GM19372 (cell line): ENCODE results near the gene SNRK.

Experiments used
- ATAC-seq: cut with Tn5 transposase; IDR thresholded peaks from one replicate; pipeline ENCODE4 v1.9.1; 2021; ENCODE audit warnings: mild to moderate bottlenecking, low read depth, moderate library complexity; ENCODE audit not compliant: unreplicated experiment

The SNRK gene

DNA sequence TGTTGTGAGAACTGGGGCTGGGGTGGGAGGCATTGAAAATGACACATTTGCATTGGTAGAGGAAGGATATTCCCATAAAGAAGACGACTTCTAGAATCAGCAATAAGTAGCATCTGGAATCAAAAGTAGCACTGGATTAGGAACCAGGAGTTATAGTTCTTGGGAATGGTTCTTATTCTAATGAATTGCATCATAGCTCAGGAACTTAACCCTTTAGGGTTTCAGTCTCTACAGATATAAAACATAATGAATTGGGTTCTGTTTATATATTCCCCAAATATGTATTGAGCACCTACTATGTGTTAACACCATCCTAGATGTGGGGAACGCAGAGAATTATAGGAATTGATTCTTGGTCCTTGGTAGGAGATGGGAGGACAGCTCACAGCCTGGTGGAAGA, 16.3 kb upstream of the SNRK start:
- ATAC-seq: no peak

DNA sequence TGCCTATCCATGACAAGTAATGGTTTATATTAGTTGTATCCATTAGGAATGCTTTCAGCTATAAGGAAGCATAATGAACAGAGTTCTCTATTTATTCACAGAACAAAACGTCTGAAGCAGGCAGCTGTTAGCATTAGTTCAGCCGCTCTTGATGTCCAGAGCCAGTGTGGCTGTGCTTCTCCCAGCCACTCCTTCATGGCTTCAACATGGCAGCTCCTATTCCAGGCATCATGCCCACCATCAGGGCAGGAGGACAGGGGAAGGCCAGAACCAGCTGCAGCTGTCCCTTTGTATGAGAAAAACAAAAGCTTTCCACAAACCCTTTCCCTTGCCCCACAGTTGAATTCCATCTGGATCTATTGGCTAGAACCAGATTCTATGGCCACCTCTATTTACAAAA, 12.9 kb upstream of the SNRK start:
- ATAC-seq: no peak

DNA sequence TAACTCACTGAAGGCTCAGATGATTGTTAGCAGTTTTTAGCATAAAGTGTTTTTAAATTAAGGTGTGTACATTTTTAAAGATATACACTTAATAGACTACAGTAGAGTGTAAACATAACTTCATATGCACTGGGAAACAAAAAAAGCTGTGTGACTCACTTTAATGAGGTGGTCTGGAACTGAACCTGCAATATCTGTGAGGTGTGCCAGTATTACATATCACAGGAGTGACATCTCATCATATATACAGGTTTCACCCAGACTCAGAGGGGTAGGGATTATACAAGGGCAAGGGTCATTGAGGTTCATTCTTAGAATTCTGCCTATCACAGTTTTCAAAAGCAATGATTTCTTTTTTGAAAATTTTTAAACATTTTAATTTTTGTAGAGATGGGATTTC, 7.3 kb upstream of the SNRK start:
- no peak for ATAC-seq

DNA sequence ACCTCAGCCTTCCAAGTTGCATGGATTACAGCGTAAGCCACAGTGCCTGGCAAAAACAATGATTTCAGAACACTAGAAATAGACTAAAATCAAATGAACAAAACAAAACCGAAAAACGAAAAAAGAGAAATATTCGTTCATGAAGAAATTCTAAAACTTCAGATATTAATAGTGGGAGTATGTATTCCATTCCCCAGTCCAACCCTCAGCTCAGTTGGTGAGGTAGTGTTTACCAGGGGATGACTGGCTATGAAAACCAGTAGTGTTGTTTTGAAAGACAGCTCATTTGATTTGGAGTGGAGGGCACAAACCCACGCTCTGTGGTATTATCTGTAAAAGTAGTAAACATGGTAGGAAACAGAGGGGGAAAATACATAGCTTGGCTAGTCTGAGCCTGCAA, 6.8 kb upstream of the SNRK start:
- ATAC-seq: no peak

DNA sequence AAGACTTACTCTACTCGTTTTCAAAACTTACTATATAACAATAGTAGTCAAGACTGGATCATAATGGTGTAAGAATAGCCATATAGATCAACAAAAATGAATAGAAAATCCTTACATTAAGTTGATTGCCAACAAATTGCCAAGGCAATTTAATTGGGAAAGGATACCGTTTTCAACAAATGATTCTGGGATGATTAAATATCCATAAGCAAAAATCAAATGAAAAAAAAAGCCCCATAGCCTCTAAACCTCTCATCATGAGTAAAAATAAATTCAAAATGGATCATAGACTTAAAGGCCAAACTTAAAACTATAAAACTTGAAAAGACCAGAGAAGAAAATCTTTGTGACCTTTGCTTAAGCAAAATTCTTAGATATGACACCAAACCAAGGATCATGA, 5.3 kb upstream of the SNRK start:
- ATAC-seq: no peak

DNA sequence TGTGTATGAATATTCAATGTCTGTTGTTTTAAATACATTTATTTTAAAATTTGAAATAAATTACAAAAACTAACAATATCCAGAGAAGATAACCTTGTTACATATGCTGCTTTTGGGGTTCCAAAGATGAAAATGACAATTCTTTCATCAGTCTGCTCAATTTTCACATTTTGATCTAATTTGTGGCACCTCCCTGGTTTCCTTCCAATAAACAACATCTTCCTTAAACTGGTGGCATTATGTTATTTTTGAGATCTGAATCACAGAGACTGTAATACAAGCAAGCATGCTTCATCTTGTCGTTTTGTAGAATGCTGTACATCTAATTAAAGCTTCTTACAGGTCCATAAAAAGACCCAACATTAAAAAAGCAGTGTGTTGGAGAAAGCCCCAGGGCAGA, 2.2 kb upstream of the SNRK start:
- no peak for ATAC-seq

DNA sequence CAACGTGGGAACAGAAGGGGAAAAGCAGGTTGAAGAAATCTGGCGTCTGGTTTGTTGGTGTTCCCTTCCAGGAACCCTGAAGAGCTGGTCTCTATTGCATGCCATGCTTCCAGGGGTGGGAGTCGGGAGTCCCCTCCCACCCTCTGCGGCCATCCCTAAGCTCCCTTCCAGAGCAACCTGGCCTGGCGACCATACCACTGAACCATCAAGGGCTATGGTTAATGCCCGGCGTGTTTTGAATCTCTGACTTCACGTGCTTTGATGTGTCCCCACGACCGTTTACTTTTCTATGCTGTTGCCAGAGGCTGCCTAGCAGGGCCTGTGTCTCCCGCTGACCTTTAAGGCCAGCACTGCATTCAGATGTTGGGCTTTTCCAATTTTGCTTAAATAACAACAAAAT, 696 bp upstream of the SNRK start:
- no peak for ATAC-seq

DNA sequence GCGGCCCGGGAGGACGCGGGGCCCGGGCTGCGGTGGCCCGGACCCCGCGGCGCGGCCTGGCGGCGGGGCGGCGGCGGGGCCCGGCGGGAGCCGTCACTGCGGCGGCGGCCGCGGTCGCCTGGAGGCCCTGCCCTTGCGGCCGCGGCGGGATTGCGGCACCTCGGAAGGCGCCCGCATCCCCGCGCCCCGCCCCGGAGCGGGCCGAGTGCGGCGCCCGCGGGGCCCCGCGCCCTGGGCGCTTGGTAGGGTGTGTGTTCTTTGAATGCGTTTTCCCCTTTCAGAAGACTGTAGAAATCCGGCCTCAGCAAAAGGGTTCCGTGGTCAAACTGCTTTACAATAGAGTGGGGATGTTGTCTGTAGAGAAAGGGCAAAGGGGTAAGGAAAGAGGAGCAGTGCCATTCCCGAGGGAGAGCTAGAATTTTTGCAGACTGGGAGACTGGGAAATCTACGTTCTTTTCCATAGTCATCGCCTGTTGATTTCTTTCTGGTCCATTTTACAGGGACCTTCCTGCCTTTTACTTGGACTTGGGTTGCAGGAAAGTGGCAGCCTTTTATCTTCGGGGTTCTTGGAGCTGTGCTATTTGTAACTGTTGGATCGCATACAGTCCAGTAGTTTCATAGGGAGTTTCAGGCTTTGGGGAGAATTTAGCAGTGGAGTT, 630 bp downstream of the SNRK start:
- peak; percentile 23 for ATAC-seq

DNA sequence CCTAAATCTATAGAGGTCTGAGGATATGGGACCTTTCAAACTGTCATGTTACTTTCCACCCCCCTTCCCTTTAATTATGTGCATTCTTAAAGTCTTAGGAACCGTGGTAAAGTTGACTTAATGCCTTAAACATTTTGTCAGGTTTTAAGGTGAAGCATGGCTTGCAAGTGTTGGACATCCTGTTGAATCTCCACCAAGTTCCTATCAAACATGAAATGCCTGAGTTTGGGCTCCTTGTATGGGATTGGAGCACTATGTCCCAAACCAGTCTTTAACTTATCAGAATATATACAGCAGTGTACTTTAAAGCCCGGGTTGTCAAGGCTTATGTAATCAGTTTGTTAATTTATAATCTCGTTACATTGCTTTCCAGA, 1.1 kb downstream of the SNRK start:
- ATAC-seq: no peak

DNA sequence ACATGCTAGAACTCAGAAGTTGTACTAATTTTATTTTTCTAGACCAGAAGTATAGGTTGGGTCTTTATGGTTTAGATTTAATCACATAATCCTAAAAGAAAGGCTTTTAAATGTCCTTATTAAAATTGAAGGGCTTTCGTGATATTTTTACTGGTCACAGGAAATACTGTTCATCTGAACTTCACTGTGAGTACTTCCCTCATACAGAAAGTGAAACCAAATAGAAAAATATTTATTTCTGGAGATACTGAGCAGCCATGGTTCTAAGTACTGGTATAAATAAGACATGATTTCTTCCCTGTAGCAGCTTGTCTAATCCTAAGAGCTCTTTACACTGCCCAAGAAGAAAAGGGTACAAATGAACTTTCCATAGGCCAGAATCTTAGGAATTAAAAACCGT, 2.0 kb downstream of the SNRK start:
- ATAC-seq: no peak

DNA sequence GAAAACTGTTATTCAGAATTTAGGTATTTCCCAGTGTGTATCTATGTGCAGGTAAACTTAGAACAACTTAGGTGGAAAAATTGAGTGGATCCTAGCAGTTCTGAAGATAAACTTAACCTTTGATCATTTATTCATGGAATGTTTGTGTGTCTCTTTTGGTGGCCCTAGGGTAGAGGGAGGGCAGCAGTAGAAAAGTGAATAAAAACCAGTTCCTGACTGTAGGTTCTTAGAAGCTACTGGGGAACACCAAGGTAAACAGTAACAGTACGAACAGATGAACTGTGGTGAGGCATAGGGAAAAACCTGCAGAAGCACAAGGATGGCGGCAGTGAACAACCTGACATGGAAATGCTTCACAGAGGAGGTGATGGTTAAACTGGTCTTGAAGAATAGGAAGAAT, 2.5 kb downstream of the SNRK start:
- ATAC-seq: no peak

DNA sequence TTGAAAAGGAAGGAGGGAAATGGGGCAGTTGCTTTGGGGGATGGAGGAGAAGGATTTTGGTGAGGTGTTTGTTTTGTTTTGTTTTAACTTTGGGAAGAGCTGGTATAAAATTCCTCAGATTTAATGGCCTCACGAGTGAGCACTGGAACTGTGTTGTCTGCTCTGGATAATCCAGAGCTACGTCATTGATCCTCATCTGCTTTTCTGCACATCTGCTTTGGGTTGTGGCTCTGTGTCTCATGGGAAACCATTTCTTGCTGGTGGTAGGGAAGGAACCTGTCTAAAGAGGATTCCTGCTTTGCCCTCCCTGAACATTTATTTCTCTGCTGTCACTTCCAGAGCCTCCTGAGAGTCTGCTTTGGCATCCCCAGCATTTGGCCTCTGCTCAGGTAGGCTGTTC, 3.1 kb downstream of the SNRK start:
- no peak for ATAC-seq

DNA sequence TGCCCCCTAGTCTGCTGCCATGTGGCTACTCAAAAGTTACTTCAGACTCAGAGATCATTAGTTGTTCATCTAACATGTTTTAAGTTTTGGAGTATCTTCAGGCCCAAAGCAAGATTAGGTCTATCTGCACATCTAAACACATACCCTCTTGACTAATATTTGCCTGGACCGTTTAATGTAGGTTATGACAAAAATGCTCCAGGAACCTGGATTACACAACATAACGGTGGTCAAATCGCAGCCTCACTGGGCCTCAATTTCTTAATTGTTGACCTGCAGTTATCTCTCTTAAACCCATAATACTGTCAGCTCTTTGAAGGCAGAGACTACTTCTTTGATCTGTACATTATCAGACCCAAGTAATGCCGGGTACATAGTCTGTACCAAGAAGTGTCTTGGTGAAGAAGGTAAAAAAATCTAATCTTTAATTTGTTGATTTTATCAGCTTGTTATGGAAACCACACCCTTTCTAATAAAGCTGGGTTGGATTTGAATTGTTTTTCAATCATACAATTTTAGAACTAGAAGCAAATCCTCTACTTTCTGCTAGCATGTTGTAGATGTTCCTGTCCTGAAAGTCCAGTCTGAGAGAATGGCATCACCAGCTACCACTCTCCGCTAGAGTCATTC, 3.6 kb downstream of the SNRK start:
- no peak for ATAC-seq

DNA sequence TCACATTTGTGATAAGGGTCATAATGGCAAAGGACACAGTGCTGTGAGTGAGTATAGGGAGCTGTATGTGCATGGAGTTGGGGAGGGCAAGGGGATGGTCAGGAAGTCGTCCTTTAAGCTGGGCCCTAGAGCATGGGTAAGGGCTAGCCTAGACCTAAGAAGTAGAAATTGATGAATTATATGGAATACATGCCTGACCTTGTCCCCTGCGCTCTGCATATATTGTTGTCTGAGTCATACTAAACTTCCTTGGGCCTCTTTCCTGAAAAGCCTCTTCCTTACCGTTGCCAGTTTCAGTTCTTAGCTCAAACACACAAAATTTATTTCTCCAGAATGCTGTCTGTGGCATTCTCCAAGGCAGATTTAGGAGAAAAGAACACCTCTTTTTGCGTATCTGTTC, 4.6 kb downstream of the SNRK start:
- ATAC-seq: no peak

DNA sequence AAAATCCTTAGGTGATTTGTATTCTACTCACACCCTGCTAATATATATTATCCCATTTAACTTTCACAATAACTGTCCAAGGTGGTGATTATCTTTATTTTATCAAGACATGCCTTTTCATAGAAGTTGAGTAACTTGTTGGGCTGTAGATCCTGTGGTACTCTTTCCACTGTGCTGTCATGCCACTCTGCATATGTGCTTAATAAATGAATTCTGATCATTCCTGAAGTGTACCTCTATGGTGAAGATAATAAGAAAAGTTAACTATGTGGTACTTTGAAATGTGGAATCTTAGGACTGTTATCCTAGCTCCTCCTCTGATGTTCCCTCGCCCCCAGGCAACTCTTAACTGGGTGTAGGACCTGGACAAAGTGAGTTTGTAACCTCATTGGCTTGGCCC, 5.2 kb downstream of the SNRK start:
- ATAC-seq: no peak

DNA sequence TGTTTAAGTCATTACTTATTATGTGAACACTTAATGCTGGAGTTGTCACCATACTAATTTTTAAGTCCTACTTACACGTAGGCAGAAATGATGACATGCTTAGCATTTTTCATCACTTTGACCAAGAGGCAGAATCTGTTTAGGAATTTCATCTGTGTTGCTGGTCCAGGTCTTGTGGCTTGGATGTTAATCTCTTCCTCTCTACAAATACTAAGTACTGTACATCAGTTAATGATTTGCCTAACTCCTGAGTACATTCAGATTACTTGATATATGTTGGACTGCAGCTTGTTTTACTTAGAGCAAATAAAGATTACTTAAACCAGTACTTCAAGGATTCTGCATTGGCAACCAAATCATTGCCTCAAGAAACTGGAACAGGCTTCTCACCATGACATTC, 8.6 kb downstream of the SNRK start:
- ATAC-seq: no peak

DNA sequence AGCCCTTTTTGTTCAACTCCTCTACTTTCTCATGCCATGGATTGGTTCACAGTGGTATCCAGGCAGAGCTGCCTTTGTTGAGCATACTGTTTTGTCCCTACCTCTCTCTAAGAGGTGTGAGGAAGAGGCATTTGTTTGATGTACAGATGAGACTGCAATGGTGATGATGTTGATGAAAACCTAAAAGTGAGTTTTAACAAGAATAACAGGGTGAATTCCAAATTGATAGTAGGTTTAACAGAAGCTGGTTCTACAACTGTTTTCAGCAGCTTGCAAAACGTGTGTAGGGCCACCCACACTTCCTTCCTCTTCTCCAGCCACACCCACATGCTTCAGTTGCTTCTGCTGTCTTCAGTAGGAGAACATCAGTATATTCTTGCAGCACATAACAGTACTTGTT, 10.2 kb downstream of the SNRK start:
- peak; percentile 88 for ATAC-seq

DNA sequence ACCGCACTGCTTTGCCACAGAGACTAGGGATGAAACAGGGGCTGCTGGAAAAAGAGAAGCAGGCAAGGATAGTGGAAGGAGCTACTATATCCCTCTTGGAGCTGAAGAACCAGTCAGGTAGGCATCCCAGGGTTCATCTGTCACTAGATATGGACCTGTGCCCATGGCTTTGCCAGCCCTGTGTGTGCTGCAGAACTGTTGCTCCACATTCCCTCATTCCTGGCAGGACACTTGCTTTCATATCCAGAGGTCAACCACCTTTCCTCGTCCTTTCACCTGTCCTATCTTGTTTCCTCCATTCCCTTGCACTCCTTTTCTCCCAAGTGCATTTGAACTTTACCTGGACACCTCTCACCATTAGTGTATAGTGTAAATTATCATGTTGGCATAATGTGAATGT, 12.0 kb downstream of the SNRK start:
- ATAC-seq: no peak

DNA sequence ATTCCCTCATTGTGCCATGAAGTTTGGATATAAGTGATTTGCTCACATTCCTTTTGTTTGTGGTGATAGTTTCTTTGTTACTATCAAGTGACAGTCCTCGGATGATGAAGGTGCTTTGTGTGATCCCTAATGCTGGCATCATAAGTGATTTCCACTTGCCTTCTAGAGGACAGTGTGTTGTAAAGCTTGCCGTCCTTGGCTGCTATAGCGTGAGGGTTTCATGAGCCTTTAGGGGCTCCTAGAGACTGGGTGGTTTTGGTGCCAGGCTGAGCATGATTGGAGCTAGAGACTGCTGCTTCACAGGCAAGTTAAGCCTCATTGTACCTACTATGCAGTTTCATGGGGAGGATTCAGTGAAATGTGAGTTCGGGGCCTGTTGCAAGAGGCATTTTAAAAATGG, 12.4 kb downstream of the SNRK start:
- ATAC-seq: no peak

DNA sequence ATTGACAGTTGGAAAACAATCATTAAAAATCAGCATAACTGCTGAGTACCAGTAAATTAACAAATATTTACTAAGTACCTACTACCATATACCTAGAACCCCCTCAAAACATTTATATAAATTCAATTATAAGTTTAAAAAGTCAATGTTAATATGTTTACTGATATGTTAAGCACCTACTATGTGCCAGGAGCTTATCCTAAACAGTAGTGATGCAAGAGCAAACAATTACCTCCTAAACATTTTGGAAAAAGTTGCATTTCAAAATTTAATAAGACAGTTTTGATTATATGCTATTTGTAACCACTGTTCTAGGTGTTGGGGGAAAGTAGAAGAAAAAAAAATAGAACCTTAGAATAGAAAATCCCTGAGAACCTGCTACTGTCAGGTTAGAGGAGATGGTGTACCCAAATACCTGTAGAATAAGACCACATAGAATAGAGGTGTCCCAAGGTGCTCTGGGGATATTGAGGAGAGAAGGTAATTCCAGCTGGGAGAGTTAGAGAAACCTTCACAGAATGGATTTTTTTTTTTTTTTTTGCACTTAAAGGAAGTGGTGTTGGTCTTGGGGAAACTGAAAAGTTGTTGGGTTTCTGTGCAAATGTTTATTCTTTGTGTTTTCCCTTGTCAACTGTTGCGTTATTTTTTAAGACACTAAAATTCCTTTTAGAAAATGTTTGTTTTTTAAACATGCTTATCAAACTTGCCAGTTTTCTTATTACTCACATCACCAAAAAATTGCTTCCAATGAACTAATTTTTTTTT, 16.0 kb downstream of the SNRK start:
- no peak for ATAC-seq

DNA sequence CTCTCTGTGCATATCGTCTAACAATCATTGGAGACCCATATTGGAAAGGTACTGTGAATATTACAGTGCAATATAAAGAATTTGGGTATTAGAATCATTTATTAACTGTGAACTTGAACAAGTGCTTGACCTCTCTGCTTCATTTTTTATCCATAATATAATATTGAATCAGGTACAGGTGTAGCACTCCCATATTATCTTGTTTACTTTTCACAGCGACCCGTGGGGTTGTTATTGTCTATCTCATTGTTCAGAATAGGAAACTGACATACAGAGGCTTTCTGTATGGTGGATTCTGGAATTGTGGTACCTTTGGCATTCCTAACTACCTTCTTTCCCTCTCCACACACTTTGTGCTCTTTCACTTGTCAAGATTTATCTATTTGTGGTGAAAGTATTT, 17.8 kb downstream of the SNRK start:
- ATAC-seq: no peak

DNA sequence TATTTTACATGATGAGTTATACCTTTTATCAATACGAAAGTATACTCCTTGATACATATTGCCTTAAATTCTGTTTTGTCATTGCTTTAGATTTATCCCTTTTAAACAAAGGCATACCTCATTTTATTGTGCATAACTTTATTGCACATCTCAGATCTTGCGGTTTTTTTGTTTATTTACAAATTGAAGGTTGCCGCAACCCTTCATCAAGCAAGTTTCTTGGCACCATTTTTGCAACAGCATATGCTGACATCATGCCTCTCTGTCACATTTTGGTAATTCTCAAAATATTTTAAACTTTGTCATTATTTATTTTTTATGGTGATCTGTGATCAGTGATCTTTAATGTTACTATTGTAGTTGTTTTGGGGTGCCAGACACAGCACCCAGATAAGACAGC, 20.9 kb downstream of the SNRK start:
- no peak for ATAC-seq
